Activated naive CD8-positive, alpha-beta T cell treated with anti-CD3 and anti-CD28 coated beads, Interleukin-2, amount 50 U/mL, for 16 hours (primary cell): Measurements from ENCODE around the gene AXIN2.

Source experiments
- DNase-seq: peaks from one replicate; pipeline ENCODE4 v3.0.0-alpha.2; 2020; ENCODE audit warnings: low read depth, low spot score

AXIN2 gene

DNA sequence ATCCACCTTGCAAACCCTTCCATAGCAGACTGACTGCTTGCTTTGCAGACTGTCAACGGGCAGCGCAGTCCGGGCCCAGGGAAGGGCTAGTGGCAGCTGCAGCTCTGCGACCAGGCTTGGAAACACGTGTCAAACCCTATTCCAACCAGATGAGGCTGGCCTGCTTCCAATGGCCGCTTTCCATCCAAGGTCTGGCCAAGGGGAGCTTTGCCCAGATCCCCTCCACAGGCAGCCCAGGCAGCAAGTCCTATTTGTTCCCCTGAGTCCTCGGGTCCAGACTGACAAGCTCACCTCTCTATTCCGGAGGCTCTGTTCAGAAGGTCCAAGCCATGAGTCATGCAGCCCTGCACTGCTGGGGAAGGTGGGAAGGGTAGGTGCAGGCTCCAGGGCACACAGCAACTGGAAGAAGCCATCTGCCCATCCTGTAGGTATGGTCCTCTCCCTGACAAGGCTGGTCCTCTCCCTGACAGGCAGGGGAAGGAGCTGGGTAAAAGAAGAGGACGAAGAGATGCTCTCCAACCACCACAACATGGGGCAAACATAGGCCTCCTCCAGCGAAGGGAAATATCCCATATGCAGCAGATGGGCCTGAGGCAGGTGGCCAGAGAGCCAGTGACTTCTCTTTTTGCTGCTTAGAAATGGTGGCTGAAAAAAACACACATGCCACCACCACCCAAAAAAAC is 22.6 kb upstream of the AXIN2 start:
- no peak for DNase-seq

GRCh38 chr17:65576939-65577338 is 15.5 kb upstream of the AXIN2 start:
- DNase-seq, result no peak

DNA sequence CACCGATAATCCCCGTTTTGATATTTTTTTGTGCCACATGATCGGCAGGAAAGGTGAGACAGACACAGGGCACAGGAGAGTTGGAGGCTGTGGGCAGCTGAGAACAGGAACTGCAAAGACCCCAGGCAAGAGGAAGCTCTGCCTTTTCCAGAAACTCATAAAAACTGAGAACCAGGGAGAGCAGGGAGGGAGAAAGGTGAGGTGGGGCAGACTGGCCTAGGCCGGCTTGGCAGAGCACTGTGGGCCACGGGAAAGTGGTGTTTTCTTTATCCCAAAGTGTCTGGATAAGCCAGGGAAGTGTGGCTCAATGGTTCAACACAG is 11.8 kb upstream of the AXIN2 start:
- no peak for DNase-seq

DNA sequence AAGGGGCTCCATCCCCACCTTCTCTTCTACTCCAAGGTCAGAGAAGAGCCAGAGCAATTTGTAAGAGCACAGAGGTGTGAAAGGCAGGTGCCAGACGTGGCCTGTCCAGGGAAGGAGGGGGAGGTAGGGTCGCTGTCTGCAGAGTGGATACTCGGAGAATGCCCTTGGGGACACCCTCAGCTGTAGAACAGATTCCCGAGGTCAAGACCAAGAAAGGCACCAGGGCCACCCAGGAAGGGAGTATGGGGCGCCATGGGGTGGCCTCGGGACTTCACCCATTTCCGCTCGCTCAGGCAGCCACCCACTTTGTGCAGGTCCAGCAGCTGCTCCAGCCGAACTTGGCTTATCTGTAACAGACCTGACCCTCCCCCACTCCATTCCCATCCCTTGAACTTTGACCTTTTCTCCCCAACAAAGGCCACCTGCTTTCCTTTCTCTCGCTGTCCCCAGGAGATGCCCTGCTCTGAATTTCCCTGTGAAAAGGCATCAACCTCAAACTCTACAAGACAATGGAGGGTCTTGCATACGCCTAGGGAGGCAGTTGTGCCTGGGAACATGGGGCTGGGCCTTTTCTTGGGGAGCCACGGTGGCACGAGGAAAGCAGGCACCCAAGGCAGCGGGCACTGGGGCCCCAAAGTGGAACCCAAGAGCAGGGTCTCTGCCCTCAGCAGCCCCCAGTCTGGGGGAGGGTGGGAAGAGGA is 11.3 kb upstream of the AXIN2 start:
- DNase-seq, result no peak

DNA sequence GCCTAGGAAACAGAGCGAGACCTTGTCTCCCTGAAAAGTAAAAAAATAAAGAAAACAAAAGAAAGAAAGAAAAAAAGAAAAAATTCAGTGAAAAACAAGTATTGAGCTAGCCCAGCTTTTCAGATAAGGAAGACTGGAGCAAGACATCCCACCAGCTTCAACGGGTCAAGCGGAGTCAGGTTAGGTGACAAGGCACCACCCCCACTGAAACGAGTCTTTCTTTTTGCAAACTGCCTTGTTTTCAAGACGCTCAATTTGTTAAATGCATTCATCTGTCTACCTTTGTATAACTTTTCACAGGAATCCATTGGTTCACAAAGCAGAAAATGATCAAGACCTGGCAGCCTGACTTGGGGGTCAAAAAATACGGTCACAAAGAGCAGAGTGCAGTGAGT is 10.7 kb upstream of the AXIN2 start:
- DNase-seq, result no peak

DNA sequence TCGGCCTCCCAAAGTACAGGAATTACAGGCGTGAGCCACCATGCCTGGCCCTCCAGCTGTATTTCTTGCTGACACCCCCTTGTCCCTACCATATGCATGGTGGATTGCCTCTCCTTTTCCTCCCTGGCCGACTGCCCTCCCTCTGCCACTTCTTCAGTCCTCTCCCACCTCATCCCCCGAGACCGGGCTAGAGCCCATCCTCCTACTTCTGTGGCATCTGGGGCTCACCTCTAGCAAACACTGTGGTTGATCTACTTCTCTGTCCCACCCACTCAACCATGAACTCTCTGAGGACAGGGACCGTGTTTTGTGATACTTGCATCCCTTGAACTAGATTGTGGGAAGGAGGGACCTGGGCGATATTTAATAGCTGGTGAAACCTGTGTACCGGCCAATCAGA is 7.5 kb upstream of the AXIN2 start:
- no peak for DNase-seq

GRCh38 chr17:65567566-65567965 is 6.1 kb upstream of the AXIN2 start:
- no peak for DNase-seq

GRCh38 chr17:65565559-65565958 is 4.1 kb upstream of the AXIN2 start:
- no peak for DNase-seq

GRCh38 chr17:65564793-65565192 is 3.3 kb upstream of the AXIN2 start:
- DNase-seq, result no peak

DNA sequence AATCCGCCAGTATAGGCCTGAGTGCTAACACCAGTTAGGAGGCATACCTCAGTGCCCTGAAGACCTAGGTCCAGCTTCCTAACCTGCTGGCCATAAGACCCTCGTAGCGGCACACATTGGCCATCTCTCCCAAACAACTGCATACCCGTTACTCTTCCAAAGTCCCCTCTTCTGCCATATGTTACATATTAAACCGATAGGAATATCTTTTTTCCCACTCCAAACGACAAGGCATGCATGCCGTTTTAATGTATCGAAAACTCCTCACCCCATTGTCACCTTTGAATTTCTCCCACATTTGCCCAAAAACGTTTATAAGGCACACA is 721 bp upstream of the AXIN2 start:
- no peak for DNase-seq

- peak; percentile 37 for DNase-seq
These were observed 608 bp downstream of the AXIN2 start for GRCh38 chr17:65560628-65561451.

DNA sequence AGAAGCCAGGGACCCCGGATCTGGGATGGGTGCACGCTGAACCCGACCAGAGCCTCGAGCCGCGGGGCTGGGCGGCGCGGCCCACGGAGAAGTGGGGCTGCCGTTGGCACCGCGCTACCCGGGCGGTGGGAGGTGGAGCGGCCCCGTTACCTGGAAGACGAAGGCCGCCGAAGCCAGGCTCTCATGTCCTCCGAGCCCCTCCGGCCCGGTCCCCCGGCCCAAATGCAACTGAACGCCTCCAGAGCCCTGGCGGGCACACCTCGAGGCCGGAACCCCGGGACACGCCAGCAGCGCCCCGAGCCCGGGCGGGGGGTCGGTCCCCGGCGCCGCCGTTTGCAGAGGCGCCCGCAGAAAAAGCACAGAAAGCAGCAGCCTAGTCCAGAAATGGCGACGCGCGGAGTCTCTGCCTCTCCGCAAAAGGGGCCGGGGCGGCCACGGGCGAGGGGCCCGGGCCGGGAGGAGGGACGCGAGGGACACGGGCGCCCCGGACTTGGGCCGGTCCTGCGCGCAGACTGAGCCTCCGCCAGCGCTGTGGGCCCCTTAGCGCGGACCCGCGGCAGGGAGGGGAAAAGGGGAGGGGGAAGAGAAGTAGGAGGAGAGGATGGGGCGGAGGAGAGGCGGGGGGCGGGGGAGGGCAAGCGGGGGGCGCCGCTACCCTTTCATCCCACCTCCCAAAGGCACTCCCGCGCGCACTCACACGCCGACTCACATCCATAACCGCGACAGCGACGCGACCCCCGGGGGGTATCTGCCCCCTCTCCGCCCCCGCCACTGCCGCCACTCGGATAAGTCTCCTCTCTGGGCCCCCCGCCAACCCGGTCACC is 1.4 kb downstream of the AXIN2 start:
- no peak for DNase-seq

DNA sequence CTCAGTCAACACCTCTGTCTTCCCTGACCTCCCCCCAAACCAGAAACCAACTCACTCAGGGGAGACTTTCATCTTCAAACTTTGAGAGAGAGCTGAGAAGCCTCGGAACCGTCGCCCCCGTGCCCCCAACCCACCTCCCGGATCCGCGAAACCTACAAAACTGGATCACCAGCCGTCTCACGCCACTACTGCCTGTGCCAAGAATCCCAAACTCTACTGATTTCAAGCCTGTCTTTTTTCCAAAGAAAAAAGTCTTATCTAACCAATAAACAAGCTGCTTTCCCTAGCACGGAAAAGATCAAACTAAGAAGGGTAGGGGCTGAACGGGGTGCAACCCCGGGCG is 2.0 kb downstream of the AXIN2 start:
- DNase-seq, result no peak

- no peak for DNase-seq
These were observed 2.6 kb downstream of the AXIN2 start for GRCh38 chr17:65558683-65559460.

DNA sequence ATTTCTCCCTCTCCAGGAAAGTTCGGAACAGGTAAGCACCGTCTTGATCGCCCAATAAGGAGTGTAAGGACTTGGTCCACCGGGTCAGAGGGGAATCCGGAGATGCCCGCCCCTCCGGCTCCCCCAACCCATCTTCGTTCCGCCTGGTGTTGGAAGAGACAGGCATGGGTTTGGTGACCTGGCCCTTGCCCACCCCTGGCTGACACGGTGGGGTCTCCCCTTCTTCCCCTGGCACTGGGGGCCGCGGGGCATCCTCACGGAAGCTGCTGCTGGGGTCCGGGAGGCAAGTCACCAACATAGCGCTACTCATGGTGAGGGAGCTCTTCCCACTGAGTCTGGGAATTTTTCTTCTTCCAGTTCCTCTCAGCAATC is 3.2 kb downstream of the AXIN2 start:
- DNase-seq, result no peak

DNA sequence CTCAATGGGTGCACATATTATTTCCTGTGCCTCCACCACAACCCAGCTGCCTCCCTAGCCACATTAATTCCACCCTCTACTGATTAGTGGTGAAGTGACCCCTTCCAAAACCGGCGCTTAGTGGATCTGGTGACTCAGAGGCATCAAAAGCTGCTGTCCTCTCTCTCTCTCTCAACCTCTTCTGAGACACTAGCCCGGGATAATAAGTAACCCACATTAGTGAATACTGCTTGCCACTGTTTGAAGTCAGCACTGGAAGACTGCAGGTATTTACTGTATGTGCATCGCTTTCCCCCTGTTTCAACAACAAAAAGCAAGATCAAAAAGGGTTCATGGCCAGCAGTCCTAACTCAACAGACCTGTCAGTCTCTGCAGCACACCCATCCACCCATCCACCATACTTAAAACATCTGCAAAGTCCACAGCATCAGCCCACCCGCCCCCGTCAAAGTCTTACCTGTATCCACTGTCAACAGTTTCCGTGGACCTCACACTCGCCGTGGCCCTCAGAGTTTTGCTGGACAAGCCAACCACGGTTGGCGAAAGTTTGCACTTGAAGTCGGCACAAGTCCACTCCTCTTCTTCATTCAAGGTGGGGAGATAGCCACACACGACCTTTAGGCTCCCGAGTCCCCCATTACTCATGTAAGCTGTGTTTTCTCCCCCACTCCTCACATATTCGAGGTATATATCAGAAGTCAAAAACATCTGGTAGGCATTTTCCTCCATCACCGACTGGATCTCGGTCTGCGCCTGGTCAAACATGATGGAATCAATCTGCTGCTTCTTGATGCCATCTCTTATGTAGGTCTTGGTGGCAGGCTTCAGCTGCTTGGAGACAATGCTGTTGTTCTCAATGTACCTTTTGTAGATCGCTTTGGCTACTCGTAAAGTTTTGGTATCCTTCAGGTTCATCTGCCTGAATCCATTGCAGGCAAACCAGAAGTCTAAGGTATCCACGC is 3.8 kb downstream of the AXIN2 start:
- DNase-seq, result no peak

DNA sequence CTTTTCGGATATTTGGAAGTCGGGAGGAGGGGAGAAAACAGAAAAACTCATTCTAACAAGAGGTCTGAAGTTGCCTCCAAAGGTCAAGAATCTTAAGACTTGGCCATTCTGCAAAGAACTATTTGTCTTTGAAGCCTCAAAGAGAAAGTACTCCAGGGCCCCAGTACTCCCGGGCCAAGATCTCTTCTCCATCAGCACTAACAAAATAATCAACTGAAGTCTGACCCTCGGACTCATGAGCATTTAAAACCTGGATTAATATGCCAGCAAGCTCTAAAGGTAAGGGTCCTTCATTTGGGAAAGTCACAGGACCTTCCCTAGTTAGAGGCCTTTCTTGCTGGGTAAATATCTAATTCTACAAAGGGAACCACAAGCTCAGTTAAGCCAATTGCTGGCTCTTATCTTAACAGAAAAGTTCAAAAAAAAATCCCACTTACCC is 4.5 kb downstream of the AXIN2 start:
- DNase-seq, result no peak

DNA sequence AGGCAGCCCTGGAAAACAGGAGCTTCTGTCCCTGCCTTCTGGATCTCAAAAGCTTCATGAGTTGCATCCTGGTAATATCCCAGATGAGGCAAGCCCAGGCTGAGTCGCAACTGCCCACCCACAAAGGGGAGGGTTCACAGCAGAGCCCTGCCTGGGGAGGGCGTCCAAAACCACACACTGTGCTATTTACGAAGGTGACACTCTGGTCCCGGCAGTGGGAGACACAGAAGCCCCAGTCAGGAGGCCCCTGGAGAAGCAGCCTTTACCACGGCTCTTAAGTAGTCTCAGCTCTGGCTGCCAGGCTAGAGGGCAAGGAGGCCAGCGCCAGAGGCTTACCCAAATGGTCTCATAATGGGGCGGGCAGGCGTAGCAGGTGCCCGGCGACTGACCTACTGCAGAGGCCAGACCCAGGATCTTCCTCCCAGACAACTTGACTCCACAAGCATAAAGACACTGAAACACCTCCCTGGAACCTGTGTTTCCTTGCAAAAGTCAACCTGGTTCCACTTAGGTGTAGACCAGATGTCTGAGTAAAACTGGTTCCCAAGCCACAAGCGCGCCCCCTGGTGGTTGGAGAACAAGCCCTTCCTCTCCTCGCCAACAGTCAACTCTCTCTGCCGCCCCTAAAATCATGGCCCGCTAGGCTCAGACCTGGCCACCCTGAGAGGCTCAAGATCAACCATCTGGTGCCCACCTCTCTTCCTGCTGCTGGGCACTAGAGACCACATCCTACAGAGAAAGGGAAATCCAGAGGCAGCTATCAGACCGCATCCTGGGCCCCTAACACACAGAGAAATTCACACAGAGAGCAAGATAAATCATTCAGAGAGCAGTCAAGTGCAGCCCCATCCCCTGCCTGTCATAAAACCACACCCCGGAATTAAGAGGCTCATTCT is 5.2 kb downstream of the AXIN2 start:
- DNase-seq, result peak; percentile 82

GRCh38 chr17:65554553-65555223 is 6.8 kb downstream of the AXIN2 start:
- no peak for DNase-seq
